Skeletal muscle tissue (tissue), 4 donors: Measurements from ENCODE around the gene PRXL2B. TPM values are rescaled to one million over a fixed set of nuclear protein-coding genes. Genes with fewer than 3 reads are reported as not detected.

ENCODE experiments used
- H3K27ac ChIP-seq: one replicate; pipeline ENCODE4 v1.7.0; 2013; ENCODE audit warnings: mild to moderate bottlenecking, low read depth, low read length, inconsistent platforms
- H3K27me3 ChIP-seq, 3 donors: one replicate each; pipeline ENCODE4 v1.7.0; 2013; ENCODE audit warnings: low read length in 3 of 3; ENCODE audit not compliant: control insufficient read depth in 3 of 3, insufficient read depth in 3 of 3
- H3K36me3 ChIP-seq, 3 donors: one replicate each; pipeline ENCODE4 v1.7.0; 2013; ENCODE audit warnings: low read length in 3 of 3; ENCODE audit not compliant: control insufficient read depth in 3 of 3, insufficient read depth in 3 of 3
- H3K4me1 ChIP-seq, 3 donors: one replicate each; pipeline ENCODE4 v1.7.0; 2013; ENCODE audit warnings: low read length in 3 of 3, mild to moderate bottlenecking in 3 of 3; ENCODE audit not compliant: control insufficient read depth in 3 of 3, insufficient read depth in 3 of 3
- H3K4me3 ChIP-seq, 3 donors: one replicate each; pipeline ENCODE4 v1.7.0; 2013; ENCODE audit warnings: low read length in 3 of 3
- H3K9ac ChIP-seq, 3 donors: one replicate each; pipeline ENCODE4 v1.7.0; 2013; ENCODE audit warnings: low read length in 3 of 3, mild to moderate bottlenecking in 3 of 3, moderate library complexity in 2 of 3, low read depth in 1 of 3
- H3K9me3 ChIP-seq, 3 donors: one replicate each; pipeline ENCODE4 v1.7.0; 2013; ENCODE audit warnings: low read length in 3 of 3; ENCODE audit not compliant: control insufficient read depth in 3 of 3
- total RNA-seq: library from RNA; depleted of rRNA; stranded (reverse); fragments of >200 nt; gene quantifications from one replicate; pipeline ENCODE4 v1.2.3, GENCODE V29; 2014
- donor health status: Osteomylitis.

The PRXL2B gene
- total RNA-seq, 1 donor from 2014 or later = 5.7 TPM

DNA sequence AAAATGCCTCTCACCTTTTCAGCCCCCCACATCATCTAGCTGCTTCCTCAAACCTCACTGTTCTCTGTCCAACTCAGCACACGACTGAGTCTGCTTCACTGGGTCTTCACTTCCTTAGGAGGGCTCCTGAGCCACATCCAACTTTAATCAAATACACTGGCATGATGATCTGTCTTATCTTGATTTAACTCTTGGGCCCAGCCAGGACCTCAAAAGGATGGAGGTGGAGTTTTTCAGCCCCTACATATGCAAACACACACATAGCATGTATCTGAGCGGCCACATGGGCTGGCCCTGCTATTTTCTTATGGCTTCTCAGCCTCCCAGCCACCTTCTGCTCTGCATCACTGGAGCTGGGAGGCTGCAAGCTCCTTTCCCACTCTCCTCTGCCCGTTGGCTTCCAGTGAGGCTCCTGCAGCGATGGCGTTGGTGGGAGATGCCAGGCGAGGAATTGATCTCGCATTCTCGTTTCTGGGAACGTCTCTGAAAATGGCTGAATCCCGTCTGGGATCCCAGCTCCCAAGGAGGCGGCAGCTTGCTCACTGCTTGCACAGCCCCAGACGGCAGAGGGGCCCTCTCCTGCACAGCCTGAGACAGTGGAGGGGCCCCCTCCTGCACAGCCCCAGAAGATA is 1.8 kb upstream of the PRXL2B start:
- H3K36me3 ChIP-seq = no peaks in the 10 kb centered on the region
- no peaks in the 10 kb centered on the region for H3K9me3 ChIP-seq
- H3K4me3 ChIP-seq = peak overlapping the region in 1 of 3 donors; percentile 63
- peak overlapping the region; percentile 87 for H3K27ac ChIP-seq
- peaks cover 15% of the 10 kb centered on the region in 3 donors for H3K27me3 ChIP-seq
- H3K9ac ChIP-seq = peak overlapping the region in 1 of 3 donors; percentile 89
- H3K4me1 ChIP-seq = peaks cover 12 to 32% (median 16%) of the 10 kb centered on the region in 3 donors

DNA sequence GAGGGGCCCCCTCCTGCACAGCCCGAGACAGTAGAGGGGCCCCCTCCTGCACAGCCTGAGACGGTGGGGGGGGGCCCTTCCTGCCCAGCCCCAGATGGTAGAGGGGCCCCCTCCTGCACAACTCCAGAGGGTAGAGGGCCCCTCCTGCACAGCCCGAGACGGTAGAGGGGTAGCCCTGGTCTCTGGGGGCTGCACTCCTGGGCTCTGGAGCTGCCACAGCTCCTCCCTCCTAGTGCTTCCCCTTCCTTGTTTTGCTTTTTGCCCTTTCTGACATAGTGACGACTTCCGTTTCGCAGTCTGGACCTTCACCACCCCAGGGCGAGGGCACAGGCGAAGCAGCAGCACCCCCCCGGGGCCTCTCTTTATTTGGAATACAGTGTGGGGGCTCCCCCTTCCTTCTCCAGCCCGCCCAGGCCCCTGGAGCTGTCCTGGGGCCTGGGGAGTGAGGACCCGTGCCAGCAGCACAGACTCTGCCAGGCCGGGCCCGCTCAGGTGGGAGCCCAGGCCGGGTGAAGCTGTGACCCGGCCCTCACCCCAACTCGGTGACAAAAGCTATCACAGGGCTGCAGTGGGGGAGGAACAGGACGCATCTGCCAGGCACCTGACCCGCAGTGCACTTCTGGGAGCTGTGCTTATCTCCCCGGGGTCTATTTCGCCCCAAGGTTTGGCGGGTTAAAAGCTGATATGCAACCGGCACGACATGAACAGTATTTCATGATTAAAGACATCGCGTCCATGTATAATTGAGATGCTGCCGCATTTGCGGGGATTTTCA is 1.1 kb upstream of the PRXL2B start:
- Histone ChIP-seq H3K27me3 (peaks cover 10 to 14% (median 10%) of the 10 kb centered on the region in 3 donors), H3K9ac (peak overlapping the region; percentile 61 to 89 (median 85)), H3K4me3 (peak overlapping the region; percentile 63 to 93 (median 81)), H3K4me1 (peaks cover 12 to 32% (median 16%) of the 10 kb centered on the region in 3 donors), H3K36me3 (no peaks in the 10 kb centered on the region), H3K9me3 (no peaks in the 10 kb centered on the region), H3K27ac (peak overlapping the region; percentile 87)

DNA sequence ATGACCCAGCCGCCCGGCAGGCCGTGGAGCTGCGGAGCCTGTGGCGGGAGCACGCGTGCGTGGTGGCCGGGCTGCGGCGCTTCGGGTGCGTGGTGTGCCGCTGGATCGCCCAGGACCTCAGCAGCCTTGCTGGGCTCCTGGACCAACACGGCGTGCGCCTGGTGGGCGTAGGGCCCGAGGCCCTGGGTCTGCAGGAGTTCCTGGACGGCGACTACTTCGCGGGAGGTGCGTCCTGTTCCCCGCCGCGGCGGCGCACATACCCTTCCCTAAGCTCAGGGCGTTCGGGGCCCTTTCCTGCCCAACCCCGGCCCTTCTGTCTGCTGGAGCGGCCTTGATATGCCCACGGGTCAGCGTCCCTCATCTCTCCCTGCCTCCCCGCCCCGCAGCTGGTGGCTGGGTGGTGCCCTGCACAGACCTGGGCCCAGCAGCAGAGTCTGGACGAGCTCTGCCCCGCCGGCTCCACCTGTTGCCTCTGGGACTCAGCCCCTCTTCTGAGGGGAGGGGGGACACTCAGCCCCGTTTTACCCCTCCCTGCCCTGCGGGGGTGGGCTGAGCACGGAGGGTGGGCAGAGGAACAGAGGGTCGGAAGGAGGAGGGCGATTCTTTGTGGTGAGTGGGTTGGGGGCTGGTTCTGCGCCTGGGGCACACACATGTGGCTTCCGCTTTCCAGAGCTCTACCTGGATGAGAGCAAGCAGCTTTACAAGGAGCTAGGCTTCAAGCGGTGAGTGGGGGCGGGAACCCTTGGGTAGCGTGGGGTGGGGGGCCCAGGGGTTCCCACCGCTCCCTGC is 688 bp downstream of the PRXL2B start:
- no peaks in the 10 kb centered on the region for H3K36me3 ChIP-seq

DNA sequence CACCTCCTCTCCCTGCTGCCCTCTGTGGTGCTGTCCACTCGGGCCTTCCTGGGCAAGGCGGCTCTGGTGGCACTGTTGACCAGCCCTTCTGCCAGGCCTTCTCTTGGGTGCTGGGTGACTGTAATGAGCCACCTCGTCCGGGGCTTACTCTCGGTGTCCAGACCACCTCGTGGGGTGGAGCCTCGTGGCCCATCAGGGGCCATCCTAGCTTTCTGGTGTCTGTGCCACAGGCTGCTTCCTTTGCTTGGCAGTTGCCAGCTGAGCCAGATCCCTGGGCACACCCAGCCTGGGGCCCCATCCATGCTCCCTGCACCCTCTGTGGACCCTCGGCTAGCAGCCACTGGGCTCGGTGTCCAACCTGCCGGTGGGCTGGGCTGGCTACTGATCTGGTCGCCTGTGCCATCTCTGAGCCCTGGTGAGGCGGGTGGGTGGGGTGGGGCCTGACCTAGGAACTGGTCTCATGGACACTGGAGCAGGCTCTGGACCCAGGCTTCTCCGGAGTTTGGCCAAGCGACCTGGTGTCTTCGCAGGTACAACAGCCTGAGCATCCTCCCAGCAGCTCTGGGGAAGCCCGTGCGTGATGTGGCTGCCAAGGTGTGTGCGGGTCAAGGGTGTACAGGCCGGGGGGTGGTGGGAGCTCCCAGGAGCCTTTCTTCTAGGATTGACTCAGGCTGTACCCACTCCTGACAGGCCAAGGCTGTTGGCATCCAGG is 1.4 kb downstream of the PRXL2B start:
- H3K27me3 ChIP-seq = peaks cover 2 to 9% (median 5%) of the 10 kb centered on the region in 3 donors
- H3K9ac ChIP-seq = no peak overlapping the region
- H3K4me3 ChIP-seq = no peak overlapping the region
- H3K27ac ChIP-seq = no peak overlapping the region
- H3K36me3 ChIP-seq = no peaks in the 10 kb centered on the region
- peaks cover 12 to 32% (median 16%) of the 10 kb centered on the region in 3 donors for H3K4me1 ChIP-seq
- no peaks in the 10 kb centered on the region for H3K9me3 ChIP-seq

More for the DNA sequence above, 688 bp downstream of the PRXL2B start:
- H3K4me3 ChIP-seq = peak overlapping the region; percentile 54 to 69 (median 62)
- no peak overlapping the region for H3K27ac ChIP-seq
- H3K9me3 ChIP-seq = no peaks in the 10 kb centered on the region
- H3K9ac ChIP-seq = peak overlapping the region in 2 of 3 donors; percentile 34 to 71
- peaks cover 12 to 32% (median 16%) of the 10 kb centered on the region in 3 donors for H3K4me1 ChIP-seq
- peaks cover 4 to 5% (median 4%) of the 10 kb centered on the region in 3 donors for H3K27me3 ChIP-seq

GRCh38 chr1:2588661-2589430 is 2.3 kb downstream of the PRXL2B start:
- Histone ChIP-seq H3K27ac (no peak overlapping the region), H3K4me3 (no peak overlapping the region), H3K27me3 (peaks cover 9 to 17% (median 14%) of the 10 kb centered on the region in 3 donors), H3K4me1 (peaks cover 10 to 34% (median 23%) of the 10 kb centered on the region in 3 donors), H3K36me3 (no peaks in the 10 kb centered on the region), H3K9ac (no peak overlapping the region), H3K9me3 (no peaks in the 10 kb centered on the region)

- Histone ChIP-seq H3K9ac (no peak overlapping the region), H3K27me3 (peaks cover 16 to 24% (median 20%) of the 10 kb centered on the region in 3 donors), H3K36me3 (no peaks in the 10 kb centered on the region), H3K4me3 (no peak overlapping the region), H3K4me1 (peaks cover 8 to 32% (median 27%) of the 10 kb centered on the region in 3 donors), H3K27ac (no peak overlapping the region), H3K9me3 (no peaks in the 10 kb centered on the region)
Measured at GRCh38 chr1:2589431-2590232, 3.1 kb downstream of the PRXL2B start.

DNA sequence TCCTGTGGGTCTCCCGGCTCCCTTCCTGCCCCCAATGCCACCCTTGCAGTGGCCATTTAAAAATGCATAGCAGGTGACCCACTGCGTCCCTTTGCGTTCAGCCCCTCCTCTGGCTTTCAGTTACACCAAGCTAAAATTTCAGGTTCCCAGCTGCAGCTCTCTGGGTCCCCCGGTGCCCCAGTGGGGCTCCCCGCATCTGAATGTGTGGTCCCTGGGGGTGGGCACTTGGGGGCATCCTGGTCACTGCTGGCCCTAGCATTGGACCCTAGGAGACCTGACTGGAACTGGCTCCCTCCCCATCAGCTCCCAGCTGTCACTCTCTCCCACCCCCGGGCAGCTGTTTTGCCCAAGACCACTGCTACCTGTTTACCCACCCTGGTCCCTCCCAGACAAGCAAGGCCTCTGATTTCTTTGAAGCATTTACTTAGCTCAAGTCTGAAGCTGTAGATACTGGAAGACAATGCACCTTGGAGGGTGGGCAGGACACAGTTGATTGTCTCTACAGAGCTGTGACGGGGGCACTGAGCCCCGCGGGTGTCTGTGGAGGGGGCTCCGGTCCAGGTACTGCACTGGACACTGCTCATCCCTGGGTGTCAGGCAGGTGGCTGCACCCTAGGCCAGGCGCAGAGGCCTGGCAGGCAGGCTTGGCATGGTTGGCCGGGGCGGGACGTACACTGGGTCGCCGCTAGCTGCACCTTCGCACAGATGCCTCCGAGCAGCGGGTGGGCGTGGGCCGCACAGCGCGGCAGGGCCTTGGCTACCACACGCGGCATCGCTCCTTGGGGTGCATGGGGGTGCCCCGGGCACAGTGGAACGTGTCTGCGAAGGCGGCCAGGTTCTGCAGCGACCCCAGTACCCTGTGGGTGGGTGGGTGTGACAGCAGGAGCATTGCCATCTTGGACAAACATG is 3.9 kb downstream of the PRXL2B start:
- Histone ChIP-seq H3K9ac (no peak overlapping the region), H3K9me3 (no peaks in the 10 kb centered on the region), H3K4me3 (no peak overlapping the region), H3K27me3 (peaks cover 22 to 30% (median 25%) of the 10 kb centered on the region in 3 donors), H3K36me3 (no peaks in the 10 kb centered on the region), H3K27ac (no peak overlapping the region), H3K4me1 (peaks cover 5 to 25% (median 19%) of the 10 kb centered on the region in 3 donors)

DNA sequence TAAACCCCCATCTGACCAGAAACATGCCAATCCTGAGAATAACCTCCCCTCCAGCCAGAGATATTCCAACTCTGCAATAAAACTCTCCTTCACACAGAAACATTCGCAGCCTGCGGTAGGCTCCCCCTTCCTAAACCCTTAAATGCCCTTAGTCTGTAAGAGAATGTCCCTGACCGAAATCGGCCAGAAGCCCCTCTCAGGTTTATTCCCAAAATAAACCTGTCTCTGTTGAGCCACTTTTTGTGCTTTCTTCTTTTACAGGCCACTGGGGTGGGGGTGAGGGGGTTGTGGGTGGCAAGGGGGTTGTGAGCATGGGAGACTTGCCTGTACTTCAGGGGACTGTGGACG is 4.6 kb downstream of the PRXL2B start:
- no peak overlapping the region for H3K9ac ChIP-seq
- peaks cover 22 to 30% (median 25%) of the 10 kb centered on the region in 3 donors for H3K27me3 ChIP-seq
- H3K36me3 ChIP-seq = no peaks in the 10 kb centered on the region
- no peak overlapping the region for H3K27ac ChIP-seq
- H3K4me1 ChIP-seq = peaks cover 4 to 22% (median 15%) of the 10 kb centered on the region in 3 donors
- H3K4me3 ChIP-seq = no peak overlapping the region
- H3K9me3 ChIP-seq = no peaks in the 10 kb centered on the region
